NB4 (cell line): ENCODE data around the gene KAZN.

Experiments
- DNase-seq: peaks from one replicate; pipeline ENCODE4 v3.0.0; 2010; ENCODE audit warnings: low read depth
- H3K4me3 ChIP-seq: one replicate; pipeline ENCODE4 v1.5.1; 2011; ENCODE audit warnings: mild to moderate bottlenecking, low read depth, low read length, moderate library complexity
- CTCF ChIP-seq: IDR thresholded peaks from one replicate; pipeline ENCODE4 v1.5.1; 2012; ENCODE audit warnings: low read depth, low read length
- MAX ChIP-seq: IDR thresholded peaks from 2 replicates; pipeline ENCODE4 v1.6.1; 2011; ENCODE audit warnings: low read depth, low read length
- MYC ChIP-seq: IDR thresholded peaks from 2 replicates; pipeline ENCODE4 v1.6.1; 2011; ENCODE audit warnings: low read depth, low read length
- POLR2A ChIP-seq: IDR thresholded peaks from 2 replicates; pipeline ENCODE4 v1.6.1; 2011; ENCODE audit warnings: mild to moderate bottlenecking; ENCODE audit not compliant: insufficient read length; ENCODE audit errors: extremely low read depth

The KAZN gene

GRCh38 chr1:14836426-14837140, 238.1 kb downstream of the KAZN start:
- no peak overlapping the region for H3K4me3 ChIP-seq
- TF ChIP-seq CTCF: no peak
- no peak for TF ChIP-seq POLR2A
- TF ChIP-seq MYC: no peak

GRCh38 chr1:14840374-14840773, 241.9 kb downstream of the KAZN start:
- no peak for DNase-seq
- TF ChIP-seq POLR2A: no peak
- TF ChIP-seq MYC: no peak
- TF ChIP-seq MAX: no peak
- TF ChIP-seq CTCF: no peak
- no peak overlapping the region for H3K4me3 ChIP-seq

More at GRCh38 chr1:14836426-14837140, 238.1 kb downstream of the KAZN start:
- no peak for DNase-seq

- no peak for TF ChIP-seq POLR2A
- no peak for TF ChIP-seq CTCF
- TF ChIP-seq MAX: no peak
- no peak for TF ChIP-seq MYC
- no peak overlapping the region for H3K4me3 ChIP-seq
- no peak for DNase-seq
Measured at GRCh38 chr1:14841456-14841855, 243.0 kb downstream of the KAZN start.

GRCh38 chr1:14841951-14842350, 243.5 kb downstream of the KAZN start:
- no peak for DNase-seq
- H3K4me3 ChIP-seq: no peak overlapping the region
- TF ChIP-seq MAX (no peak), POLR2A (no peak), MYC (no peak), CTCF (no peak)

GRCh38 chr1:14842361-14842760, 243.9 kb downstream of the KAZN start:
- no peak overlapping the region for H3K4me3 ChIP-seq
- TF ChIP-seq CTCF: no peak
- TF ChIP-seq MAX: no peak
- no peak for TF ChIP-seq POLR2A
- TF ChIP-seq MYC: no peak
- no peak for DNase-seq

GRCh38 chr1:14842891-14843290, 244.4 kb downstream of the KAZN start:
- no peak for DNase-seq
- TF ChIP-seq MAX: no peak
- no peak for TF ChIP-seq MYC
- TF ChIP-seq POLR2A: no peak
- no peak for TF ChIP-seq CTCF

More at GRCh38 chr1:14842891-14843290, 244.4 kb downstream of the KAZN start:
- H3K4me3 ChIP-seq: no peak overlapping the region
